COR-L47 (cell line): ENCODE results near the gene SORCS2.

Source experiments
- DNase-seq: peaks from one replicate; lab custom pipeline; 2025; lab: John Stamatoyannopoulos, UW

The SORCS2 gene

DNA sequence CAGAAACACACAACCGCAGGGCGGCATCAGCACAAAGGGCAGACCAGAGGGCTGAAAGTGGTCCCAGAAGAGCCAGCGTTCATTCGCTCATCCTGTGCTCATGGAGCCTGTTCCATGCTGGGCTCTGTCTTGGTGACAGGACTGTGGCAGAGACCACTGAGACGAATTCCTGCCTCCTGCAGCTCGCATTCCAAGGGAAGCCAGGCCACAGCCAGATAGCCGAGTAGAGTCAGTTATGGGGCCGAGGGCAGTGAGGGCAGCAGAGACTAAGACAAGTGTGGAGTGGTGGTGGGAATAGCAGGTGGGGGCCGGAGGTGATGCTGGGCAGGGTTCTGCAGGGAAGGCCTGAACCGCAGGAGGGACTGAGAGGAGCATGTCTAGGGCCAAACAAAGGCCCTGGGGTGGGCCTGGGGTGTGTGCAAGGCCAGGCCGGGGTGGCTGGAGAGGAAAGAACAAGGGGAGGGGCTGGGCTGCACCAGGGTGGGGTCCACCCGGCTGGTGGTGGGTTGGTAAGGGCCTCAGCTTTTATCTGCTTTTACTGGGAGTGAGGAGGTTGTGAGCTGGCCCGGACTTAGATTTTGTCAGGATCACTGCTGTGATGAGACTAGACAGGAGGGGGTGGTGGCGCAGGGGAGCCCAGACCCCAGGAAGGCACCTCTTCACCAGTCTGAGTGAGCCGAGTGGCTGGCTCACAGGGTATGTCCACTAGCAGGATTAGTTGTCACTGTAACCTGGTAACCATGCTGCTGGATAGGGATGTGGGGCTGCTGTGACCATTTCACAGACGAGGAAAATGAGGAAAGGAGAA is 236.1 kb downstream of the SORCS2 start:
- no peak for DNase-seq

DNA sequence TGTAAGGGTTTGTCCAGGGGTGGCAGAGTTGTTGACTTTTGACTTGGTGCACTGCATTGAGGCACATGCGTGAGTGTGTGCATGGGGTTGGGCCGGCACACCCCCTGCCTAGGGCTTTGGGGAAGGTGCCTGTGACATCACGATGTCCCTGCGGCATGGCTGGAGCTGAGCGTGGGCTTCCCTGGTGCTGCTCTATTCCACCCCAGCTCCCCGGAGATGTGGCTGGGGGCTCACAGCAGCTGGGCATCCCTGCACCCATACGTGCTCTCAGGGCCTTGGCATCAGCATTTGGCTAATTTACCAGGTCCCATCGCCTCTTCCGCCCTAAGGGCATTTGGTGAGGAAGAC is 236.7 kb downstream of the SORCS2 start:
- DNase-seq = no peak

DNA sequence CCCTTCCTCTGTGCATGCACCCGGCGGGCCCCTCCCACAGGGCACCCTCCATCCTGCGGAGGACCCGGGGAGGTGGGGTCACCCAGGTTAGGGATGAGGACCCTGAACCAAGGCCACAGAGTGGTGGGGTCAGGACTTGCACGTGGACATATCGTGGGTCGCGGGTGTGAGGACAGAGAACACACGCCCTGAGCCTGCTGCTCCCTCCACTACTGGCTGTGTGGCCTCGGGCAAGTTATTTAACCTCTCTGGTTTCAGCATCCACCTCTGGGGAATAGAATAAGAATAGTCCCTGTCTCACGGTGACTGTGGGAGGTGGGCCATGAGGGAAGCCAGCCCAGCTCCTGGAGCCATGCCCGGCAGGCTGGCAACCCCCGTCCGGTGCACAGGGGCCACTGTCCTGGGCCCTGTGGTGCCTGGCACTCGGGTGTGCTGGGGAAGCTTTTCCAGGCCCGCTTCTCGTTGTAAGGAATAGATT is 237.3 kb downstream of the SORCS2 start:
- DNase-seq = no peak

DNA sequence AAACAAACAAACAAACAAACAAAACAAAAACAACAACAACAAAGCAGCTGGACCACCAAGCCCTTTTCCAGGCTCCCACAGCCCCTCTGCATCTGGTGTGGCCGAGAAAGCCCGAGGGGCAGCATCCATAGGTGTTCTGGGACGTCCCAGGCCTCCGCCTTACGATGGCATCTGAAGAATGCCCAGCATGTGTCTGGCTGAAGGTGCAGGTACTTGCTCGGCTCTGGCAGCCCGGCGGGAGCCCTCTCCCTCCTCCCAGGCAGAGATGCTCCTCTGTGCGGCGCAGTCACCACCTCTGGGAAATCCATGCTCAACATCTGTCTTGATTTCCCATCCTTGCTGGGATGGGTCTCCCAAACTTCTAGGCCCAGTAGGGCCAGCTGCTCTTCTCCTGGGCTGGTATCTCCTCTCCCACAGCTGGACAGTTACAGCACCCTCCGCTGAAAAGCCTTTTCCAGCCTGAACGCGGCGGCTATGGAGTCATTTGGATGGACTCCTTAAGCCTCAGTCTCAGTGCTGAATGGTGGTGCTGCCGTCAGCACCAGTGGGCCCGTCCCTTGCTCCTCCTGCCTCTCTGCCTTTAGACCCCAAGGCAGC is 238.1 kb downstream of the SORCS2 start:
- DNase-seq = no peak

DNA sequence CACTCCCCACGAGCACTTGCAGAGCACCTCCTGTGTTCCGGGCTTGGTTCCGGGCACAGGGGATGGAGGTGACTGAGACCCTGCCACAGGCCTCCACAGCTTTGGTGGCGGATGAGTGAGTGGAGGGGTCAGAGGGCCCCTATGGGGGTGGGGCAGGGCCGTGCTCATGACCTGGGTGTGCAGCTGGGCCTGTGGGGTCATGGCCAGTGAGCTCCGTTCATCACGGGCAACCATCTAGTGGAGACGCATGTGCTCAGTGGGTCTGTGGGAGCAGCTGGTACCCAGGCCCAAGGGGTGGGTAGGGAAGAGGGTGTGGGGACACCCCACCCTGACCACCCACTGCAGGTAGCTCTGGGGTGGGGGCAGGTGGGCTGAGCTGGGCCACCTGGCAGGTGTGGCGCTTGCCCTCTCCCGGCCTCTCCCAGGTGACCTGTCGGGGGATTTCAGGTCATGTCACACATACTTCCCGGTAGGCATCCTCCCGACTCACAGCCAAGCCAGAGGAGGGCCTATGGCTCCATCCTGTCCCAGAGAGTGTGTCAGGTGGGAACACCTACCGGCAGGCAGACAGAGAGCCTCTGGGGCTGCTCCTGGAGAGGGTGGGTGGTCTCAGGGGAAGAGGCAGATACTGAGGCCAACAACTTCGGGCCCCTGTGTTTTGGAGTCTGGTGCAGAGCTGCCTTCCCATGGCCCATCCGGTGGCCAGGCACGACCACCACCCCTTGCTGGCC is 238.8 kb downstream of the SORCS2 start:
- no peak for DNase-seq

DNA sequence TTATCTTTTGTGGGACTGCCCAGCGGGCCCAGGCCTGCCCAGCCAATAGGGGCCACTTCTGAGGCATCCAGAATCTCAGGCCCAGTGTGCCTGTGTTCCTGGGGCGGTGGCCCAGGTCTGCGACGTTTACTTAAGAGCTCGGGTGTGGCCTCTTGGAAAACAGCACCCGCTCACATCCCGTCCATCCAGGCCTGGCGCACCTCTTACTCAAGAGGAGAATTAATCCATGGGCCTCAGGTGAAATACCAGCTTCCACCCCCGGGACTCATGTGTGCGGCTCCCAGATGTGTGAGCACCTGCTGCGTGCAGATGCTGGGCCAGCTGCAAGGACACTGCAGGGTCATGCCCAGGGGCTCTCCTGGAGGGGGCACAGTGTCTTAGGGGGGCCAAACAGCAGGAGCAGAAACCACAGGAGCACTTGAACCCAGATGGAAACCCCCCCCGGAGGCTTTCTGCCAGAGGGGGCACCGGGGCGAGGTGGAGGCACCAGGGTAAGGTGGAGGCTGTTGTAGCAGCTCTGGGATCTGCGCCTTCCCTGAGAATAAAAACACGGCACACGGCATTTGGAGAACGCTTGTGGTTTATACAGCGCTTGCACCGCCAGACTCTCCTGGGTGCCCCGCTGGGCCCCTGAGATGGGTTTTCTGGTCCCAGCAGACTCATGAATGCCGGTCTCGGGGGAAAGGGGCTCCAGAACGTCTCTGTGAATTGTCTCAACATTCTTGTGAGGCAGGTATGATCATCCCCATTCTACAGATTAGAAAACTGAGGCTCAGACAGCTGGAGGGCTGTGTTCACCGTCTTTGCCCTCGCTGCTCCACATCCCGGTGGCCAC is 239.6 kb downstream of the SORCS2 start:
- DNase-seq = no peak

DNA sequence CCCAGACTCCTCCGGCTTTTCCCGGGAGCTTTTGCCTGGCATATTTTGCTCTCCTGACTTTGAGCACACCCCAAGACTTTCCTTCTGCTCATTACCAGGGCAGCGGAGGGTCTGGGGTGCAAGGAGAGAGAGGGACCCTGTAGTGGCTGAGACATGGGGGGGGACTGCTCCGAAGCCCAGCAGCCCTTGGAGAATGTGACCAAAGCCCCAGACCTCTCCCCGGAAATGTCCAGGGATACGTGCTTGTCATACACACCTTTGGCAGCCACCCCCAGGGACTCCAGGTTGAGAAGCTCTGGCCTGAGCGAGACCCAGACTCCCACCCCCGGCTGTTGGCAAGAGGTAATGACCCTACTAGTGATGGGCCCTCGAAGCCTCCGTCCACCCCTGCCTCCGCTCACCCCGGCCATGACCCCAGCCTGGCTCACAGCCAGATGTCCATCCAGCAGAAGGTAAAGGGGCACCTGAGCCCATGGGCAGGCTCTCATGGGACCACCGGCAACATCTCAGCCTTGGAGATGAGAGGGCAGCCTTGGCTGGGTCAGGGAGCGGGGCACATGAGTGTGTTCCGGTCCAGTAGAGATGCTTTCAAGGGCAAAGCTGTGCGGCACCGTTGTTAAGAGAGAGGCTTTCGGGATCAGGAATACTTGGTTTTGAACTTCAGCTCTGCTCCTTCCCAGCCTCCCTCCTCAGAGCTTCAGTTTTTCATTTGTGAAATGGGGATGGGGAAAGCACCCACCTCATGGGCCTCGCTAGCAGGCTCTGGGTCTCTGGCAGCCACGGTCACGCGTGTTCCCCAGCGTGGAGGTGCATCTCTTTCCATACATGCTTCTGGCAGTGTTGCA is 240.4 kb downstream of the SORCS2 start:
- DNase-seq = no peak

DNA sequence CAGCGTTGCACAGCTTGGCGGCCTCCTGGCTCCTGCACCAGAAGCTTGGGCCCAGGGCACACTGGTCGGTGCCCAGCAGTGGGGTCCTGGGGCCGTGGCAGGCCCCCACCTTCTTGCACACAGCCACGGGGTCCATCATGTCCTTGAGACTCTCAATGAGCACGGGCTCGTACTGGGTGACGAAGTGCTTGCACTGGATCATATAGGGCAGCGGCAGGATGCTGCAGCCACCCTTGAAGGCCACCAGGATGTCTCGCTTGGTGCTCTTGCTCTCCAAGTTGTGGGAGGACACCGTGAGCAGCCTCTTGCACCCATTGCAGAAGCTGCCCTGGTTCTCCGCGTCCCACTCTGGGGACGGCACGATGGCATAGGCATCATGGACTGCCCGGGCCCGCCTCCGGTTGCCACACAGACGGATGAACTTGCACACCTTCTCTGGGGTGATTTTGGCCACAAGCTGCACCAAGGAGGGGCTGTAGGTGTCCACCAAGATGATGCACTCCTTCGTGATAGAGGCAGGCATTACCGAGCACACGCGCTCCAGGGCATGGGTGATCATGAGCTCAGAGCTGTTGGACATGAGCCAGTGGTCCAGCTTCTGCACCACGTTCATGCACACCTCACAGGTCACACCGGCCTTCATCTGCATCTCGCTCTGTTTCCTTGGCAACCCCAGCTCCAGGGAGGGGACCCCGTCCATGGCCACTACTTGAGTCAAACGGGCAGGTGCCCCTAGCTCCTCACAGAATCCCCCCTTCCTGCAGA is 241.2 kb downstream of the SORCS2 start:
- no peak for DNase-seq

DNA sequence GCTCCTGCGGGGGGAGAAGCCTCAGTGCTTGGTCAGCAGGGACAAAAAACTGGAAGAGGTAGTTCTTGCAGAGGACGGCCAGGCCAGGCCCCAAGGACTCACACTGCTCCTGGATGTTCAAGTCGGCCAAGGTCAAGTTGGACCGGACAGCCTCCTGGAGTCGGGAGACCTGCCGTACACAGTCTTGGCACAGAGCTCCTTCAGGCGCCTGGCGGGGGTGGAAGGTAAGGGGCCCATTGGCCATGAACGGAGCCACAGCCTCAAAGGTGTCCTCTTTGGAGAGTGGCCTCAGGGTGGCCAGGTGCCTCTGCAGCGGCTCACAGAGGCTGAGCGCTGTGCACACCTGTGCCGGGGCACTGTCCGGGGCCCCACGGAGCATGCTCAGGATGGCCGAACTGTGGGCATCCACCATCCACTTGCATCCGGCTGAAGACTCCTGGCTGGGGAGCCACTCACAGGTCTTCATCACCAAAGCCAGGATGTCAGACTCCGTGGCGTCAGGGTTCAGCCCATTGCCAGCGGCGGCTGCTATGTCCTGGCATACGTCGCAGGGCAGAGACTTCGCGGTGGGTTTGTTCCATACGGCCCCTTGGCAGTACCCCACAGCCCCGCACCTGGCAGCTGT is 241.9 kb downstream of the SORCS2 start:
- DNase-seq = no peak

DNA sequence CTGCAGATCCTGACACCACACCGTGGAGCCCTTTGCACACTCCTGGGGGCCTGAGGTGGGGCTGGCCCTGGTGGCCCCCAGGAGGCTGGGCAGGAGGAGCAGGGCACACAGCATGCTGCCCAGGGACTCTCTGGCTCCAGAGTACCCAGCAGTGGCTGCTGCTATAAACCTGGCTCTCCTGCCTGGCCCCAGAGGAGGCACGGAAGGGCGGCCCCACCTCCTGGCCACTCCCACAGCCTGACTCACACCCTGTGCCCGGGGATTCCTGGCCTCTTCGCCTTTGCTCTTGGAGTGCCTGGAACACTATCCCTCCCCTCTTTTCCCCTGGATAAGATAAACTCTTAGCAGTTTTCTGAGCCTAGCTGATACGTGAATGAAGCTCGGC is 242.4 kb downstream of the SORCS2 start, which contains the start of gene PSAPL1:
TSS of gene PSAPL1 (minus strand) at position 165 of the 385 bp plus-strand sequence. CDS start at position 114, 51 bp downstream.
- no peak for DNase-seq

DNA sequence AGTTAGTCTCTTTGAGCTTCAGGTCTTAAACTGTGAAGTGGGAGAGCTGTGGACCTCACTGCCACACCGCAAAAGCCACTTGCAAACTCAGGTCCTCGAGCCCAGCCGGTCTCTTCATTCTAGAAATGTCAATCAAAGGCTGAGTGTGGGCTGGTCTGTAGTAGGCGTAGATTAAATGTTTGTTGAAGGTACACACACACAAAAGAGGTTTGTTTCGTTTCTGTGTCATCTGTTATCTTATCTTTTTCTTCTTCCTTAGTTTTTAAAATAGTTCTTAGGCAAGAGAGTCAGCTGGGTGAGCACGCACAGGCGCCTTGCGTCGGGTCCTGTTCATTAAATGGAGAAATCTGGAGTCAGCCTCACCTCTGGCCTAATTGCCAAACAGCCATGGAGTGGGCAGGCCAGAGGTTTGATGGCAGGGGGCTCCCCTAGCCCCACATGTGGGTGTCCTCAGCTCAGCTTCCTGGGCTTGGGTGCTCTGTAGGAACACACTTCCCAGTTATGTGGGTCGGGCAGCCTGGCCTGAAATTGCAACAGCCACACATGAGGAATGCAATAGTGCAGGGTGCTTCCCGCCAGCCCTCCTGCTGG is 243.2 kb downstream of the SORCS2 start:
- no peak for DNase-seq

DNA sequence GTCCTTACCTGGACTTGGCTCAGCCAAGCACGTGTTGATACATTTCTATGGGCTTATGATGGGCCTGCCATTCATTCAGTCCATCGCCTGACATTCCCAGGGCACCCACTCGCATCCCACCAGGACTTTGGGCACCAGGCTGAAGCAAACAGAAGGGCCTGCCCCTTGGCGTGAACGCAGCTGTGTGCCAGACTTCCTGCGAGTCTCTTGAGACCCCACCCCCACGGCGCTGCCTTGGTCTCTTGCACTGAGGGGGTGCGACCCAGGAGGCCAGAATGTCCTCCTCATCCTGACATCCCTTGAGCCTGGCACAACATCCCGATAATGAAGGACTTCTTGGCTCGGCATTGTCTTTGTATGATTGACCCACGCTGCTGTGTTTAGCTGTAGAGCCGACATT is 243.9 kb downstream of the SORCS2 start:
- DNase-seq = no peak

DNA sequence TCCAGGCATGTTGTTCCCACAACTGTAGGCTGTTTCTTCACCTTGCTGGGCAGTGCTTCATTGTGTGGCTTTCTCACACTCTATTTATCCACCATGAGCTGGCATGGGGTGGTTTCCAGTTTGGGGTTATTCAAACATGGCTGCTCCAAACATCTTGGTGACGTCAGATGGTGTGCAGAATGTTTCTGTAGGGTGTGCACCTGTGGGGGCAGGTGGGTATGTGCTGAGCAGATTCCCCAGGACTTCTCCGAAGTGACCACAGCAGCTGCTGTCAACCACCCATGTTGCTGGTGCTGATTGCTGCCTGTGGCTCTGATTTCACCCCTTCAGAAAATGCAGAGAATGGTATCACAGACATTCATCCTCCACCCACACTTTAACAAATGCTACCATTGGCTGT is 247.4 kb downstream of the SORCS2 start:
- DNase-seq = no peak

DNA sequence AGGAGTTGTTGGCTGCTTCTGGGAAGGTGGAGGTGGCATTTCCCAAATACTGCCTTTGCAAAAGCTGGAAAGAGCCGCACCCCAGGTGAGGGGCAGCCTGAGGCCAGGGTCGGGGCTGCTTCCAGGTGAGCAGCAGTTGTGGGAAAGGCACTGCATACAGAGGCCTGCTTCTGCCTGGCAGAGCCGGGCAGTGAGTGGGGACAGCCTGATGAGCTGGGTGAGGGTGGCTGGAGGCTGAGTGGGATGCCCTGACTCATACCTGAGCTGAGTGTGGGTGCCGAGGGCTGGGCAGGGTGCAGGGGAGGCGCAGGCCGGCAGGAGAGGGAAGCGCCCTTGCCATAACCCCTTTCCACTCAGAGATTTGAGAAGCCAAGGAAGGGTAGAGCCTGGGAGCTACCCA is 248.9 kb downstream of the SORCS2 start:
- DNase-seq = no peak

DNA sequence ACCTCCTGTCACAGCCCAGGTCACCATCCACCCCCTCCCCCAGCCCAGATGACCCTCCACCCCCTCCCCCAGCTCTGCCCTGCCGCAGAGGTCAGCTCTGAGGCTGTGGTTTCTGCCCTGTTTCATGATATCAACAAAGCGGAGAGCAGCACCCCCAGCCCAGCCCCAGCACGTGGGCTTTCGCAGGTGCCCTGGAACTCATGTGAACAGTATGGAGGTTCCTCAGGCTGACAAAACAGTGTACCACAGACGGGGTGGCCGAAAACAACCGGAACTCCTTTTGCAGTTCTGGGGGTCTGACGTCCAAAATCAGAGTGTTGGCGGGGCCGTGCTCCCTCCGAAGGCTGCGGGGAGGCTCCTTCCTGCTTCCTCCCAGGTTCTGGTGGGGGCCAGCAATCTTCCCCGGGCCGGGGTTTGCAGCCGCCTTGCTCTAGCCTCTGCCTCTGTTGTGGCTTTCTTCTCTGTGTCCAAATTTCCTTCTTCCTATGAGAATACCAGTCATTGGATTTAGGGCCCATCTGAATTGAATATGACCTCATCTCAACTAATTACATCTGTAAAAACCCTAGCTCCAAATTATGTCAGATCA is 250.3 kb downstream of the SORCS2 start:
- DNase-seq = no peak

DNA sequence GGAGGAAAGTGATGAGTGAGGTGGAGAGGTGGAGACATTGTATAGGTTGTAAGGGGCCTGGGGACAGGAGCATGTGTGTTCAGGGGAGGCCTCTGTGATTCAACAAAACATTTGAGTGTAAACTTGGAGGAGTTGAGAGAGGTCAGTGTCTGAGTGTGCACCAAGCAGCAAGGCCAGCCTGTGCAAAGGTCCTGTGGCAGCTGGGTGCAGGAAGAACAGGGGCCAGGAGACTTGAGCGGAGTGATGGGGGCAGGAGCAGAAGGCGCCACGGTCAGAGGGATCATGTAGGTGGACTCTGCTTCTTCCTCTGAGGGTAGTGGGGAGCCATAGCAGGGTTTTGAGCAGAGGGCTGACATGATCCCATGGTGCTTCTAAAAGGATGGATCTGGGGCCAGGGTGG is 252.0 kb downstream of the SORCS2 start:
- DNase-seq = no peak

DNA sequence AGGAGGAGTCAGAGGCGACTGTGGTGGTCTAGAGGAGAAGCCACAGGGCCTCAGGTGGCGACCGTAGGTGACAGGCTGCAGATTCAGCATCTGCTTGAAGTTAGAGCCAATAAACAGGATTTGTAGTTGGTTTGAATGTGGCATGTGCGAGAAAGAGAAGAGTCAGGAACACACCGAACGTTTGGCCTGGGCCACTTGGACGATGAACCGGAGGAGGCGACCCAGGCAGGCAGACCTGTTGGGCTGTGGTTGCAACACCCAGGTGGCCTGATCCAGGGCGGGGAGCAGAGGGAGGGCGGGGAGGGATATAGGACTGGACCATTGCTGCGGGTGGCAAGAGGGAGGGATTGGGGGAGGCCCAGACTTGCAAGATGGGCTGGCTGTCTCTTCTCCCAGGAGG is 252.4 kb downstream of the SORCS2 start:
- no peak for DNase-seq

DNA sequence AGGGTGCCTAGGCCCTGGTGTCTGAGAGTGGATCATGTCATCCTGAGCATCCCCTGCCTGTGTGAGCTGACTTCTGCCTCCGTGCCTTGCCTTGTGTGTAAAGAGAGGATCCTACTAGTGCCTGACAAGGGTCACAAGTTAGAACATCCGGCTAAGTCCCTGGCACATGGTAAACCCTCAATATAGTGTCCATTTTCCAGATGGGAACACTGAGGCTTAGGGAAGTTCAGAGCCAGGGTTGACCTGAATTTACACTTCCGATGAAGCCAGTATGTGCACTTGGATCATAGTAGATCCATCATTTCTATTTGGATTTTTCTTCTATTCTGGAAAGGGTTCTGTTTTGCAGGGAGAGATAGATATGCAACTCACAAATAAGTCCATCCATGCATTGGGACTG is 254.9 kb downstream of the SORCS2 start:
- no peak for DNase-seq

DNA sequence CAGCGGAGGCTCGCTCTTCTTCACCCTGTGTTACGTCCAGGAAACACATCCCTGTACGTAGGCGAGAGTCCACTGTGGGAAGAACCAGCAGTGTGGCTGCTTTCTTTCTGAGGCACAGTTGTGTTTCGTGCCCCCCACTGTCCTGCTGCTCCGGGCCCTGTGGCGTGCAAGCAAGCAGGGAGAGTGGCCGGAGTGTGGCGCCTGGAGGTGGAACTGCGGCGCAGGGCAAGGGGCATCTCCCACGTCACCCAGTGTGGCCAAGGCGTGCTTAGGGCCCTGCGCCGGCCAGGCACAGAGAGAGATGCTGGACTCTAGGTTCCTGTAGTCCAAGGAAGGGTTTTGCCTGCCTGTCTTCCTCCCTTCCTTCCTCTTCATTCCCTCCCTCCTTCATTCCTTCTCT is 255.7 kb downstream of the SORCS2 start:
- DNase-seq = no peak
